Head of caudate nucleus (tissue), 42 donors: ENCODE results near the gene INTS7.
"Not testable (repeated sequence)": the region's sequence is repeated elsewhere in the genome, so short reads cannot be mapped to it uniquely, and the experiment has no call there.

Experiments
- DNase-seq, 42 donors: peaks; one replicate each; pipeline versions ENCODE4 v3.0.0 to v3.0.0-alpha.2; 2020 to 2021; ENCODE audit warnings: mixed read lengths in 7 of 42
- intact Hi-C: fragments of 100-400 bp; cut with DNase I; formaldehyde crosslinking; loops from one replicate; pipeline ENCODE4 v1.15.0; 2022

Gene INTS7

GRCh38 chr1:212002536-212002935 lies 32.8 kb downstream of the INTS7 start:
- intact Hi-C loops, result no loop called here
- no peak for DNase-seq

GRCh38 chr1:211997426-211997825 lies 37.9 kb downstream of the INTS7 start:
- intact Hi-C loops, DNase-seq: not testable (repeated sequence)

GRCh38 chr1:211991695-211992094 lies 43.7 kb downstream of the INTS7 start:
- intact Hi-C loops, result no loop called here
- DNase-seq, result no peak

- DNase-seq, result no peak
- intact Hi-C loops, result no loop called here
Observed at GRCh38 chr1:211986628-211987254, 48.6 kb downstream of the INTS7 start.

GRCh38 chr1:211985556-211986264 lies 49.6 kb downstream of the INTS7 start:
- DNase-seq, result no peak
- intact Hi-C loops, result no loop called here

GRCh38 chr1:211978596-211978995 lies 56.8 kb downstream of the INTS7 start:
- intact Hi-C loops, result no loop called here
- DNase-seq, result no peak

GRCh38 chr1:211975152-211975941 lies 60.0 kb downstream of the INTS7 start:
- no peak for DNase-seq
- intact Hi-C loops, result no loop called here

- DNase-seq, result no peak
- intact Hi-C loops, result no loop called here
Observed at GRCh38 chr1:211973541-211973940, 61.8 kb downstream of the INTS7 start.

- DNase-seq, result no peak
- intact Hi-C loops, result no loop called here
Observed at GRCh38 chr1:211968200-211968834, 67.0 kb downstream of the INTS7 start.

GRCh38 chr1:211967704-211968103 lies 67.7 kb downstream of the INTS7 start:
- intact Hi-C loops, result no loop called here
- no peak for DNase-seq

GRCh38 chr1:211965108-211965805 lies 70.1 kb downstream of the INTS7 start:
- no peak for DNase-seq
- intact Hi-C loops, result no loop called here

GRCh38 chr1:211959680-211960079 lies 75.7 kb downstream of the INTS7 start:
- DNase-seq, result no peak
- intact Hi-C loops, result no loop called here

- no peak for DNase-seq
- intact Hi-C loops, result no loop called here
Observed at GRCh38 chr1:211959221-211959620, 76.1 kb downstream of the INTS7 start.

- DNase-seq, intact Hi-C loops: not testable (repeated sequence)
Observed at GRCh38 chr1:211954028-211954427, 81.3 kb downstream of the INTS7 start.

GRCh38 chr1:211953543-211953942 lies 81.8 kb downstream of the INTS7 start:
- DNase-seq, intact Hi-C loops: not testable (repeated sequence)

GRCh38 chr1:211952299-211952698 lies 83.1 kb downstream of the INTS7 start:
- intact Hi-C loops, result no loop called here
- DNase-seq, result no peak

- intact Hi-C loops, result no loop called here
- DNase-seq, result no peak
Observed at GRCh38 chr1:211951856-211952255, 83.5 kb downstream of the INTS7 start.

GRCh38 chr1:211948377-211948776 lies 87.0 kb downstream of the INTS7 start:
- intact Hi-C loops, result no loop called here
- DNase-seq, result no peak
